ENCODE data around the gene TAOK1.

DNA sequence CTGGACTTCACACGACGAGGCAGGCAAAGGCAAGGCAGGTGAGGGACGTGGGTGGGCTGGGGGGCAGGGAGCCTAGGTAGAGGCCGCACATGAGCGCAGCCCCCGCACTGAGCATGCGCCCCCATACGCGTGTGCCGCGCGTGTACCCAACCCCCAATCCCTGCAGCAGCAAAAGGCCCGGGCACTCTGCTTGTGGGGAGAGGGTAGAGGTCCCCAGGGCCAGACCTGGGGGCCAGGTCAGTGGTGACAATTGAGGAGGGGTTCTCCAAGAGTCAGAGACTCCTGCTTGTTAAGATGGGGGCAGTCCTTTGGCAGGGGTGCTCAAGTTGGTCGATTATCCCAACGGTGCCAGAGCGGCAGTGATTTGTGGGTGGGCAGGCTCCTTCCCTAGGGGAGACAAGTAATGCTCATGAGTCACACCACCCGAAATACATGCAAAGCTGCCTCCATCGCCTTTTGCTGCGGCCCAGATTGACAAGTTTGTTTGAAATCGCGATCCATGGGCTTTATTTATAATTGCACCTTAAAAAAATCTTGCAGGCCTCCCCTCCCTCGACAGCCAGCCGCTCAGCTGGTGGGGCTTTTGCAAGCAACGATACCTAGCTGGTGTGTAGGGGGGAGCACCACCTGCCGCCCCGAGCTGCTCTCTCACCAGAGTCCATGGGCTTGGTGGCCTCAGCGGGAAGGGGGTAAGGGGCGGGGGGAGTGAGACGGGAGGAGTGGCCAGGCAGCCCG is 200.4 kb downstream of the TAOK1 start:
- TF ChIP-seq, protein P1, sequence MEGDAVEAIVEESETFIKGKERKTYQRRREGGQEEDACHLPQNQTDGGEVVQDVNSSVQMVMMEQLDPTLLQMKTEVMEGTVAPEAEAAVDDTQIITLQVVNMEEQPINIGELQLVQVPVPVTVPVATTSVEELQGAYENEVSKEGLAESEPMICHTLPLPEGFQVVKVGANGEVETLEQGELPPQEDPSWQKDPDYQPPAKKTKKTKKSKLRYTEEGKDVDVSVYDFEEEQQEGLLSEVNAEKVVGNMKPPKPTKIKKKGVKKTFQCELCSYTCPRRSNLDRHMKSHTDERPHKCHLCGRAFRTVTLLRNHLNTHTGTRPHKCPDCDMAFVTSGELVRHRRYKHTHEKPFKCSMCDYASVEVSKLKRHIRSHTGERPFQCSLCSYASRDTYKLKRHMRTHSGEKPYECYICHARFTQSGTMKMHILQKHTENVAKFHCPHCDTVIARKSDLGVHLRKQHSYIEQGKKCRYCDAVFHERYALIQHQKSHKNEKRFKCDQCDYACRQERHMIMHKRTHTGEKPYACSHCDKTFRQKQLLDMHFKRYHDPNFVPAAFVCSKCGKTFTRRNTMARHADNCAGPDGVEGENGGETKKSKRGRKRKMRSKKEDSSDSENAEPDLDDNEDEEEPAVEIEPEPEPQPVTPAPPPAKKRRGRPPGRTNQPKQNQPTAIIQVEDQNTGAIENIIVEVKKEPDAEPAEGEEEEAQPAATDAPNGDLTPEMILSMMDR (IDR thresholded peaks at IDR 0.05): no peak
- no peak for TF ChIP-seq POLR2A (IDR thresholded peaks at IDR 0.05)
